ENCODE measurements around the gene CEPT1.

GRCh38 chr1:111220302-111220890 is 80.4 kb downstream of the CEPT1 start:
- no peak for TF ChIP-seq CTCF (conservative IDR thresholded peaks at IDR 0.05; ENCODE audit: low read depth, low read length)
- TF ChIP-seq EZH2 (IDR thresholded peaks at IDR 0.05; ENCODE audit: borderline replicate concordance, low read depth, low read length, poor library complexity, severe bottlenecking): no peak
